GM10847 (cell line): ENCODE data around the gene TKTL1.

Source experiments
- POLR2A ChIP-seq: IDR thresholded peaks from 2 replicates; pipeline ENCODE4 v1.6.1; 2011; ENCODE audit not compliant: insufficient read length; ENCODE audit errors: extremely low read depth

TKTL1 gene

DNA sequence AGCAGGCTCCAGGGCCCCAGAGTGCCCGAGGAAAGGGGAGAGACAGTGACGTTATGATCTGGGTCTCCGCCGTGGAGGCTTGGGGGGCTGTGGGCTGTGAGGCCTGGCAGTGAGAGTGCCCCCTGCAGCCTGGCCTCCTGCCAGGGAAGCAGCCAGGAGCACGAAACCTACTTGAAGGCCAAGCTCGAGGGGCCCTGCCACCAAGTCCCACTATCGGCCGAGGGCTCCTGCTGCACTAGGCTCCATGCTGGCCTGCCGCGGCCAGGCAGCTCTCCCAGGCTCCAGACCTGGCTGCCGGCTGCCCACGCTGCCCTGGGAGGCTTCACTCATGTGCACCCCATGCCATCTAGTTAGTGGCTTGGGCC, 60.2 kb downstream of the TKTL1 start:
- TF ChIP-seq POLR2A, result no peak

DNA sequence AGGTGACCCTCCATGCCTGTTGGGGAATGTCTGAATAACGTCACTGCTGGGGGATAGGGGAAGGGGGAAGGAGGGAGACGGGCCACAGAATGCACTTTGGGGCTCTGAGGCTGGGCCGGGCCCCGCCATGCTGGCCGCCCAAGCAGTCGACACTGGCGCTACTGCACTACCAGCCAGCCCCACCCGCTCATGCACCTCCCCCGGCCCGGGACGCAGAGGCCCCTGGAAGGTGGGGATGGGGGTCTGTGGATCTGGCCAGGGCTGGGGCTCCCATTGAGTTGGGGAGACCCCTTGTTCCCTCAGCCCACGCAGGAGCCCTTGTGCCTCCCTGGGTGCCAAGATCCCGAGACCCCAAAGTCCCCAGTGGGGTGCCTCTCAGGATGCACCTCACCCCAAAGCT, 61.0 kb downstream of the TKTL1 start:
- TF ChIP-seq POLR2A, result no peak

DNA sequence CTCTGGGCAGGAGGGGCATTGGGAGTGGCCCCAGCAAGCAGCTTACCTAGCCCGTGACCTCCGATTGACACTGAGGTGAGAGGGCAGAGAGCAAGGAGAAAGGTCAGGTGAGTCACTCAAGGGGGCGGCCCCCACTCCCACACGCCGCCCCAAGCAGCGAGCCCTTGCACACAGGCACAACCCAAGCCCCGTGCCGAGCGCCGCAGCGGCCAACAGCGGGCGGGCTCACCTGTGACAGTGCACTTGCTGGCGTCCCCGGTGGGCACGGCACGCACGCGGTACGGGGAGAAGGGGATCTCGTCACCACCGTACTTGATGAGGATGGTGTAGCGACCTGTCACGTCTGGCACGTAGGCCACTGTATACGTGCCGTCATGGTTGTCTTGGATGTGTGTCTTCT, 61.6 kb downstream of the TKTL1 start:
- no peak for TF ChIP-seq POLR2A

DNA sequence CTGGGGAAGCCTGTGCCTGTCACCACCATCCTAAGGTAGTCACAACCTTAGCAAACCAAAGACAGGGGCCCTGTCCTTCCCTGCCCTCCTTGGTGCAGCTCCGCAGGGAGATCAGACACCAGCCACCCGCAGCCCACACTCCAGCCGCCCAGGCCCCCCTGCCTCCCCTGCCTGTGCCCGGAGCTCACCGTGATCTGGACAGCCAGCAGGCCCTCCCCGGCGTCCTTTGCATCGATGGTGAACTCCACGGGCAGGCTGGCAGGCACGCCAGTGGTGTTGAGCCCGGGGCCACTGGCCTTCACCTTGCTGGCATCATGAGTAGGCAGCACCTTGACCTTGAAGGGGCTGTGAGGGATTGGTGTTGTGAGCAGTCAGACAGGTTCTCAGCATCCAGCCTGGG, 62.4 kb downstream of the TKTL1 start:
- TF ChIP-seq POLR2A, result no peak

DNA sequence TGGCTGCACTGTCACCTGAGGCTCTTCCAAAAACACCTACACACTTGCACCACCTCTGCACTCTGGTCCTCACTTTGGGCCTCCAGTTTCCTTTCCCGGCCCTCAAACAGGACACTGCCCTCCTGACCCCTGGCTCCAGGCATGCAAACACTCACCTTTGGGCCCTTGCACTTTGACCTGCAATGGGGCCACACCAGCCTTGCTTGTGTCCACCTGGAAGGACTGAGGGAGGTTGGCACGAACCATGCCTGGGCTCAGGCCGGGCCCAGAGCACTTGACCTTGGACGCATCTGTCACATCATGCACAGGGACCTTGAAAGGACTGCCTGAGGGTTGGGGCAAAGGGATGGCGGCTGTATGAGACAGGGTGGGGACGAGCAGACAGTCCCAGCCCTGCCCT, 63.2 kb downstream of the TKTL1 start:
- no peak for TF ChIP-seq POLR2A

DNA sequence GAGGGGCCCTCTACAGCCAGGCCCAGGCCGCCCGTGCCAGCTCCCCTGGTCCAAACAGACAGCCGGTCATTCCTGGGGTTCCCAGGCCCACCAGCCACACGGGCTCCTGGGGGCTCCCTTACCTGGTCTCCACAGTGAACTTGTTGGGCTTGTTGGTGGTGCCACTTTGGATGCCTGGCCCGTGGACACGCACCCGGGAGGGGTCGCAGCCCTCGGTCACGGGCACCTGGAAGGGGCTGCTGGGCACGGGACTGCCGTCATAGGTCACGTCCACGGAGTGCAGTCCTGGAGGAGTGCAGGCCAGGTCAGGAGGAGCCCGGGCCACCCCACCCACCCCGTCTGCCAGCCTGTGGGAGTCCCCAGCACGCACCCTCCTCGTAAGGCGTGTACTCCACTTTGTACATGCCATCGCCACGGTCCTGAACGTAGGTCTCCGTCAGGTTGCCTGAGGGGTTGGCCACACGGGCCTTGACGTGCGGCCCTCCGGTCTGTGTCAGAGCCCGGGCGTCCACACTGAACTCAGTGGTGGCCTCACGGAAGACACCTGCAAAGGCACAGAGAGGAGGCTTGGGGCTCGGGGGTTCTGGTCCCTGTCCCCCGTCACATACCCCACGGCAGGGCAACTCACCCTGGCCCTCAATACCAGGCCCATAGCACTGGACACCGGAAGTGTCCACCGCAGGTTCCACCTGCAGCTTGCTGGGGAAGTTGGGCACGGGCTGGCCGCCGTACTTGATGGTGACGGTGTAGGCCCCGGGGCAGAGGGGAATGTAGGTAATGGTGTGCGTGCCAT, 64.0 kb downstream of the TKTL1 start:
- no peak for TF ChIP-seq POLR2A

DNA sequence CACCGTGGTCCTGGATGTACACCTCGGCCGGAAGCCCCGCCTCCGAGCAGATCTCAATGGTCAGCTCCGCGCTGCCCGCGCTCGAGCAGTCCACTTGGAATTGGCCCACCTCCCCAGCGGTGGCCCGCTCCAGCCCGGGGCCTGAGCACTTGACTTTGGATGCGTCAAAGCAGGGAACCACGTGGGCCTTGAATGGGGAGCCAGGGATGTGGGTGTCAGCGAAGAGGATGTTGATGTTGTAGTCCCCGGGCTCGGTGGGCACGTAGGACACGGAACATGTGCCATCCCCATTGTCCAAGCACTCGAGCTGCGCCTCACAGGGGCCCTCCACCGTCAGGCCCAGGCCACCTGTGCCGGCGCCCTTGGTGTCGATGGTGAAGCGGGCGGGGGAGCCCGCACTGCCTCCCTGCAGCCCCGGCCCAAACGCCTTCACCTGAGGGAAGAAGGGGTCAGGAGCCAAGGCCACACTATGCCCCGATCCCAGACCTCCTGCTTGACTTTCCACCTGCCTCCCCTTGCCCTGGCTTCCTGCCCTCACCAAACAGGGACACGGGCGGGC, 64.6 kb downstream of the TKTL1 start:
- TF ChIP-seq POLR2A, result no peak

DNA sequence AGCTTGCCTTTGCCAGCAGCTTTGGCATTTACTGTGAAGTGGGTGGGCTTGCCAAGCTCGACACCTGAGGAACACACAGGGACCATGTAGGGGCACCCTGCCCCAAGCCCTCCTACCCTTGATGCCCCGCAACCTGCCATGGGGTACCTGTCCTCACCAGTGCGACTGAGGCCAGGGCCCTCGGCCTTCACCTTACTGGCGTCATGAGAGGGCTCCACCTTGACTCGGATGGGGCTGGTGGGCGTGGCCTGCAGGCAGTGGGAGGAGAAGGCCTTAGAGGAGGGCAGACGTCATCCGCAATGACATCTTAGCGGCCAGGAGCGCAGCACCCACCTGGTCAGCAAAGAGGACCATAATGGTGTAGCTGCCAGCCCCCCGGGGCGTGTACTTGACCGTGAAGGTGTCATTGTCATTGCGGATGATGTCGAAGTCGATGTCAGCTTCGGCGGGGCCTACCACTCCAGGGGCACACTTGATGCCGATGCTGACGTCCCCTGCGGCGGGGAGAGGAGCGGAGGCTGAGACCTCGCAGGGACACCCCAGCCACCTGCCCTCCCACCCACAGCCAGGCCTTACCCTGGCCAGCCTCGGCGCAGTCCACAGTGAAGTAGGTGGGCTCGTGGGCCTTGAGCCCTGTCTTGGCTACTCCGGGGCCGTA, 66.6 kb downstream of the TKTL1 start:
- no peak for TF ChIP-seq POLR2A

DNA sequence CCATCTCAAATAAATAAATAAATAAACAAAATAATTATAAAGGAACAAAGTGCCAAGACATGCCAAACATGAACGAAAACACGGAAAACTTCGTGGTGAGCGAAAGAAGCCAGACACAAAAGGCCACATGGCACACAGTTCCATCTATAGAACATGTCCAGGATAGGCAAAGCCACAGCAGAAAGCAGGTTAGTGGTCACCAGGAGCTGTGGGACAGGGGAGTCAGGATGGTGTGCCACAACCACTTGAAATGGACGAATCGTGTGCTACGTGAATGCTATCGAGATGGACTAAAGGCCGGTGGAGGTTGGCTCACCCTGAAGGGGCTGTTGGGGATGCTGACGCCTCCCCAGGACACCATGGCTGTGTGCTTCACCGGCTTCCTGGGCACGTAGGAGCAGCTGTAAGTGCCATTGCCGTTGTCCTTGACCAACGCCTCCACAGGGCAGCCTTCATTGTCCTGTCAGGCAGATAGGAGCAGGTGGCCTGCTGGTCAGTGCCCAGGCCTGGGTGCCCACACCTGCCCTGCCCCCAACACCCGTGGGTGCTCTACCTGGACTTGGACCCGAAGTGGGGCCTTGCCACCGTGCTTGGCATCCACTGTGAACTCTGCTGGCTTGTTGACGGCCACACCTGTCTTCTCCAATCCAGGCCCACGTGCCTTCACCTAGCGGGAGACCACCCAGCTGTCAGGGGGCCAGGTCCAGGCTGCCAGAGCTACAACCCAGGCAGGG, 68.3 kb downstream of the TKTL1 start:
- TF ChIP-seq POLR2A, result no peak

DNA sequence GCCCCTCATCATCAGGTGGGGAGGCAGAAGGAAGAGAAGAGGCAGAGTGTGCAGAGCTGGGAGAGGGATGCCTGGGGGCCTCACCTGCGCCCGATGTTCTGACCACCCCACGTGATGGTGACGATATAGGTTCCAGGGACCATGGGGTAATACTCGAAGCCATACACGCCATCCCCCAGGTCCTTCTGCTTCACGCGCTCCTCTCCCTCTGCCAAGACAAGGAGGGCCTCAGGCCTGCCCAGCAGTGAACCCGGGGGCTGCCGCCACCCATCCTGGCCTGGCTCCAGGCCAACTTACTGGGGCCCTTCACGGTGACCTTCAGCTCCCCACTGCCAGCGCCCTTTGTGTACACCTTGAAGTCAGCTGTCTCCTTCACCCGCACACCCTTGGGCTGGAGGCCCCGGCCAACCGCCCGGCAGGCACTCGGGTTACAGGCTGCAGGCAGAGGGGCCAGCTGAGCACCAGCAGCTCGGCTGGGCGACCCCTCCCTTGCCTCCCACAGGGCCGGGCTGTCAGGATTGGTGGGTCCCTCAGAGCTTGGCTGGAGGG, 69.5 kb downstream of the TKTL1 start:
- TF ChIP-seq POLR2A, result no peak

DNA sequence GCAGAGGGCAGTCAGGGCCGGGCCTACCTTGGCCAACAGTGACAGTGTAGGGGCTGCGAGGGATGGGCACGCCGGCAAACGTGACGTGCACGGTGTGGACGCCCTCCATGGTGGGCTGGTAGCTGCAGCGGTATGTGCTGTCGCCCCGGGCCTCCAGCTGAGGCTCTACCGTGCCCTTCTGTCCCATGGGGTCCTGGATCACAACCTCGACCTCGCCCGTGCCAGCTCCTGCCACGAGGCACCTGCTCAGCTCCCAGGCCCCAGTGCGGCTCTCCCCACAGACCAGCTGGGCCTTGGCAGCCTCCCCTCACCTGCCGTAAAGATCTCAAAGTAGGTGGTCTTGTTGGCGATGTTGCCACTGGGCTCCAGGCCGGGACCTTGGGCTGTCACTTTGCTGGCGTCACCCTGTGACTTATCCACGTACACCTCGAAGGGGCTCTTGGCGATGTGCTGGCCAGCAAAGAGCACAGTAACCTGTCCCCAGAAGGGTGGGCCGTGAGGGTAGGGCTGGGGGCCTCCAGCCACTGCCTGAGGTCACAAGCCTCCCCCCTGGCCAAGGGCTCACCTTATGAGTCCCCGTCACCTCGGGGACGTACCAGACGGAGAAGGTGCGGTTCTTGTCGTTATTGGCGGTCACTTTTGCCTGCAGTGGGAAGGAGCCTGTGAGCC, 70.5 kb downstream of the TKTL1 start:
- TF ChIP-seq POLR2A, result no peak

DNA sequence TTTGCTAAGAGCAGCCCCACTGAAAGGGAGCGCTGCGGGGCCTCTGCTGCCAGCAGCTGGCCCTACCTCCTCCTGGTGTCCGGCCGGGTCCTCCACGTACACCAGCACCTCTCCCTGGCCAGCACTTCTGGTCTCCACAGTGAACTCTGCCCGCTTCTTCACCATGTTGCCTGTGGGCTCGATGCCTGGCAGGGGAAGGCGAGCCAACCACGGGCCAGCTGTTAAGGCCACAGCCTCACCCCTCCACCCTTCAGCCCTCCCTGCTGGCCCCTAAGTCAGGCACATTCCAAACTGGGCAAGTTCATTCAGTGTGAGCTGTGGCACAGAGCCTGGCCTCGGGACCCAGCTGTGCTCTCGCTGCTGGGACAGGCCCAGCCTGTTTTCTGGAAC, 71.1 kb downstream of the TKTL1 start:
- no peak for TF ChIP-seq POLR2A

DNA sequence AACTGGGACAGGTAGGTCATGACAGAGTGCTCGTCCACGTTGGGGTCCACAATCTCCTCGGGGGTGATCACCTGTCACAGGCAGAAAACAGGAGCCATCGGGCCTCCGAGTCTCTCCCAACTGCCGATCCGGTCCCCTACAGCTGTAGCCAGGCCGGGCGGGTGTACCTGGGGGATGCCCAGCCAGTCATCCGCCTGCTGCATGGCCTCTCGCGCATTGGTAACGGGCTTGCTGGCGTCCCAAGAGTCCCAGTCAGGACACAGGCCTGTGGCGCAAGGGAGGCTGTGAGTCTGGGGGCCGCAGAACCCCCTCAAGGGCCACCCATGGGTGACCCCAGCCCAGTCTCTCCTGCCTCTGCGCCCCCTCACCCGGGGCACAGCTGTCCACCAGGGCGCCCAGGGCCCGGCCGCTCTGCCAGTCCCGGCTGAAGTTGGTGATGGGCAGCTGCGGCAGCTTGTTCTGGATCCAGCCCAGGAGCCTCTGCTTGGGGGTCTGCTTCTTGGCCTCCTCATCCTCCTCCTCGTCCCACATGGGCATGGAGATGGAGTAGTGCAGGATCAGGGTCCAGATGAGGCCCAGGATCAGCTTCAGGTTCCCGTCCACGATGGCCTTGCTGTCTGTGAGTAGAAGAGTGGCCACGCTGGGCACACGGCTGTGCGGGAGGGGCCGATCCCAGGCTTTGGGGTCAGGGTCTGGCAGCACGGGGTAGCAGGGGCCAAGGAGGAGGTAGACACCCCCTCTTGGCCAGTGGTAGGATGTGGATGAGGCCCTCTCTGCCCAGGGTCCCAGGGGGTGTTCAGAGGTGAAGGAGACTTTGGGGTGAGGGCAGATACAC, 72.1 kb downstream of the TKTL1 start:
- TF ChIP-seq POLR2A, result no peak

DNA sequence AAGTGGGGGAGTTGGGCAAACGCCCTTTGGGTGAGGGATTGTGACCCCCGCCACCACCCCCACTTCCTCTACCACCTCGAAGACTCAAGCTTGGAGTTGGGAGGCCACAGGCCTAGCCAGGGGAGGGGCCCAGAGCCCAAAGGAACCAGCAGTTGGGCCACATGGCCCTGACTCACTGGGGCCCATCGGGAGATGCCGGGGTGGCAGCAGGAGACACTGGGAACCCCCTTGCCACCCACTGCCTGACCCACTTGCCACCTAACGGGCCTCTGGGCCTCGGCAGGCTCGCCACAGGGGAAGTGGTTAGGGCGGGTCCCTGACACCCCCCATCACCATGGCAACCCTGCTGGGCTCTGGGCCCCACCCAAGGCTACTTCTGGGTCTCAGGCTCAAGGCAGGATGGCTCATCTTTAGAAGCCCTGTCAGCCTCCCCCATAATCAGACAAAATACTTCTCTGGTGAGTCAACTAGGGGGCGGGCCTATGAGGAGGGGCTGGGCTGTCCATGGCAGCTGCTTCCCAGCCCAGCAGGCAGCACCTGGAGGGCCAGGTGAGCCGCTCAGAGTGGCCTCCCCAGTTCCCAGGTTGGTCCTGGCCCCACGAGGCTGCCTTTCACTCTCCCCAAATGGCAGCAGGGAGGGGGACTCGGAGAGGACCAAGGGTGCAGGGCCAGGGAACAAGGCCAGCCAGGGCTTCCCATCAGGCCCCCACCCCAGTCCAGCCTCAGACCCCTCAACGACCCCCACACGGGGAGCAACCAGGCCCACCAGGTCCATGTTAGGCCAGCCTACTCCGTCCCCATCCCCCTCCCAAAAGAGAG, 73.2 kb downstream of the TKTL1 start:
- TF ChIP-seq POLR2A, result no peak
